HG03175 (cell line): ENCODE measurements around the gene PRMT2.
"Not testable (repeated sequence)": the region's sequence is repeated elsewhere in the genome, so short reads cannot be mapped to it uniquely, and the experiment has no call there.

Experiments used
- ATAC-seq: cut with Tn5 transposase; IDR thresholded peaks from one replicate; pipeline ENCODE4 v1.9.1; 2021; ENCODE audit warnings: mild to moderate bottlenecking, moderate library complexity; ENCODE audit not compliant: unreplicated experiment

The PRMT2 gene

DNA sequence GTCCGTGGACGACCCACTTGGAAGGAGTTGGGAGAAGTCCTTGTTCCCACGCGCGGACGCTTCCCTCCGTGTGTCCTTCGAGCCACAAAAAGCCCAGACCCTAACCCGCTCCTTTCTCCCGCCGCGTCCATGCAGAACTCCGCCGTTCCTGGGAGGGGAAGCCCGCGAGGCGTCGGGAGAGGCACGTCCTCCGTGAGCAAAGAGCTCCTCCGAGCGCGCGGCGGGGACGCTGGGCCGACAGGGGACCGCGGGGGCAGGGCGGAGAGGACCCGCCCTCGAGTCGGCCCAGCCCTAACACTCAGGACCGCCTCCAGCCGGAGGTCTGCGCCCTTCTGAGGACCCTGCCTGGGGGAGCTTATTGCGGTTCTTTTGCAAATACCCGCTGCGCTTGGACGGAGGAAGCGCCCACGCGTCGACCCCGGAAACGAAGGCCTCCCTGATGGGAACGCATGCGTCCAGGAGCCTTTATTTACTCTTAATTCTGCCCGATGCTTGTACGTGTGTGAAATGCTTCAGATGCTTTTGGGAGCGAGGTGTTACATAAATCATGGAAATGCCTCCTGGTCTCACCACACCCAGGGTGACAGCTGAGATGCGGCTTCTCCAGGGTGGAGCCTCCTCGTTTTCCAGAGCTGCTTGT is 32.4 kb downstream of the PRMT2 start:
- ATAC-seq: no peak

- no peak for ATAC-seq
Measured at GRCh38 chr21:46668381-46668780, 32.9 kb downstream of the PRMT2 start.

- ATAC-seq: not testable (repeated sequence)
Measured at GRCh38 chr21:46668904-46669303, 33.4 kb downstream of the PRMT2 start.

GRCh38 chr21:46674430-46675007 is 39.0 kb downstream of the PRMT2 start:
- ATAC-seq: no peak

- no peak for ATAC-seq
Measured at GRCh38 chr21:46675595-46676280, 40.3 kb downstream of the PRMT2 start.

GRCh38 chr21:46676542-46676941 is 41.1 kb downstream of the PRMT2 start:
- not testable (repeated sequence) for ATAC-seq

- not testable (repeated sequence) for ATAC-seq
Measured at GRCh38 chr21:46681593-46681992, 46.1 kb downstream of the PRMT2 start.

- ATAC-seq: not testable (repeated sequence)
Measured at GRCh38 chr21:46698652-46699051, 63.2 kb downstream of the PRMT2 start.

- ATAC-seq: not testable (repeated sequence)
Measured at GRCh38 chr21:46699104-46699503, 63.6 kb downstream of the PRMT2 start.
